Astrocyte (in vitro differentiated cells and primary cell): Measurements from ENCODE around the gene IL9R. TPM values are rescaled to one million over a fixed set of nuclear protein-coding genes. Genes with fewer than 3 reads are reported as not detected.
"Not testable (repeated sequence)": the region's sequence is repeated elsewhere in the genome, so short reads cannot be mapped to it uniquely, and the experiment has no call there.

Experiments used
- DNase-seq: peaks from one replicate; pipeline ENCODE4 v3.0.0-alpha.2; 2010; ENCODE audit warnings: low read depth
- FAIRE-seq: peaks from 2 replicates; lab custom pipeline; 2011; peaks lifted over from hg19 to GRCh38; lab: Jason Lieb, UNC
- H2AFZ ChIP-seq: 2 replicates; pipeline ENCODE4 v1.6.0; 2012; ENCODE audit warnings: low read depth, low read length, inconsistent platforms
- H3K27ac ChIP-seq: 2 replicates; pipeline ENCODE4 v1.5.1; 2011; ENCODE audit warnings: low read depth, low read length, inconsistent platforms
- H3K27me3 ChIP-seq: 2 replicates; pipeline ENCODE4 v1.6.0; 2011; ENCODE audit warnings: low read length, inconsistent platforms; ENCODE audit not compliant: insufficient read depth
- H3K36me3 ChIP-seq: 2 replicates; pipeline ENCODE4 v1.5.1; 2011; ENCODE audit warnings: low read length, inconsistent platforms; ENCODE audit not compliant: insufficient read depth
- H3K4me1 ChIP-seq: 2 replicates; pipeline ENCODE4 v1.5.1; 2011; ENCODE audit warnings: low read length, inconsistent platforms; ENCODE audit not compliant: insufficient read depth
- H3K4me2 ChIP-seq: 2 replicates; pipeline ENCODE4 v1.6.0; 2012; ENCODE audit warnings: low read length, inconsistent platforms
- H3K4me3 ChIP-seq: 2 replicates; pipeline ENCODE4 v1.5.1; 2011; ENCODE audit warnings: low read depth, mild to moderate bottlenecking, low read length, inconsistent platforms; ENCODE audit not compliant: insufficient read depth
- H3K79me2 ChIP-seq: 2 replicates; pipeline ENCODE4 v1.6.0; 2012; ENCODE audit warnings: mild to moderate bottlenecking, low read length, inconsistent platforms; ENCODE audit not compliant: insufficient read depth
- H3K9ac ChIP-seq: 2 replicates; pipeline ENCODE4 v1.6.0; 2012; ENCODE audit warnings: mild to moderate bottlenecking, low read length, inconsistent platforms
- H3K9me3 ChIP-seq: 2 replicates; pipeline ENCODE4 v1.5.1; 2012; ENCODE audit warnings: low read depth, mild to moderate bottlenecking, low read length, inconsistent platforms; ENCODE audit not compliant: insufficient read depth
- H4K20me1 ChIP-seq: 2 replicates; pipeline ENCODE4 v1.6.0; 2012; ENCODE audit warnings: low read length, inconsistent platforms; ENCODE audit not compliant: insufficient read depth
- H3K27ac Mint-ChIP-seq: one replicate; pipeline ENCODE4 v1.8.0; 2021; ENCODE audit warnings: mild to moderate bottlenecking, mixed read lengths; ENCODE audit not compliant: unreplicated experiment
- H3K27me3 Mint-ChIP-seq: one replicate; pipeline ENCODE4 v1.8.0; 2021; ENCODE audit warnings: low read depth, mixed read lengths; ENCODE audit not compliant: unreplicated experiment
- H3K36me3 Mint-ChIP-seq: one replicate; pipeline ENCODE4 v1.8.0; 2021; ENCODE audit warnings: low read depth, mixed read lengths; ENCODE audit not compliant: unreplicated experiment
- H3K4me1 Mint-ChIP-seq: one replicate; pipeline ENCODE4 v1.8.0; 2021; ENCODE audit warnings: low read depth, mixed read lengths; ENCODE audit not compliant: unreplicated experiment
- H3K4me3 Mint-ChIP-seq: one replicate; pipeline ENCODE4 v1.8.0; 2021; ENCODE audit warnings: mild to moderate bottlenecking, moderate library complexity, mixed read lengths; ENCODE audit not compliant: unreplicated experiment
- H3K9me3 Mint-ChIP-seq: one replicate; pipeline ENCODE4 v1.8.0; 2021; ENCODE audit warnings: mild to moderate bottlenecking, mixed read lengths; ENCODE audit not compliant: unreplicated experiment
- EZH2 ChIP-seq: IDR thresholded peaks from 2 replicates; pipeline ENCODE4 v1.6.1; 2012; ENCODE audit warnings: mild to moderate bottlenecking, low read length, inconsistent platforms; ENCODE audit not compliant: insufficient read depth
- total RNA-seq: library from RNA; stranded (reverse); gene quantifications from 2 replicates; pipeline ENCODE4 v1.2.1, GENCODE V29; 2021
- TF ChIP-seq, protein P1 (sequence below): IDR thresholded peaks from 2 replicates; pipeline ENCODE4 v1.5.1; 2011; ENCODE audit warnings: low read depth, mild to moderate bottlenecking, inconsistent platforms, low read length, moderate library complexity; ENCODE audit not compliant: insufficient read depth

IL9R gene
- total RNA-seq, 1 donor from 2014 or later = not detected

DNA sequence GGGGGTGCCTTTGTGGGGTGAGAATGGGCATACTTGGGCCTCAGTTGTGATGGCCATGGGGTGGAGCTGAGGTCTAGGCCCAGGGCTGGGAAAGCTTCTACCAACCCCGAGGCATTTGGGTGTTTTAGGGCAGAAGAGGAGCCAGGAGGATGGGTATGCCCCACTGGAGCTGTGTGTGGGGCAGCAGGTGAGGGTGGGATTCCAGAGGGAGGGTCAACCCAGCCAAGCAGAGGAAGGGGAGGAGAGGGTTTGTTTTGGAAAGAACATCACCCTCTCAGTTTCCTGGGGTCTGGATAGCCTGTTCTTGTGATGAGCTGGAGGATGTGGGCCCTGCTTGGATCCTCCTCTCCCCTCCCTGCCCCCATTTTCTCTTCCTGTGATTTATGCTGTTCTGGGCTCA lies 620 bp downstream of the IL9R start:
- no peak overlapping the region for H3K4me3 ChIP-seq
- FAIRE-seq = no peak
- DNase-seq = no peak
- Mint-ChIP-seq H3K27ac (no peak overlapping the region), H3K36me3 (no peaks in the 10 kb centered on the region), H3K27me3 (no peaks in the 10 kb centered on the region), H3K4me3 (no peak overlapping the region), H3K9me3 (peaks cover 12% of the 10 kb centered on the region), H3K4me1 (no peaks in the 10 kb centered on the region)
- no peaks in the 10 kb centered on the region for H4K20me1 ChIP-seq
- no peaks in the 10 kb centered on the region for H3K27me3 ChIP-seq
- H3K9ac ChIP-seq = no peak overlapping the region
- H3K4me1 ChIP-seq = no peaks in the 10 kb centered on the region
- H3K4me2 ChIP-seq = no peak overlapping the region
- TF ChIP-seq, protein P1, sequence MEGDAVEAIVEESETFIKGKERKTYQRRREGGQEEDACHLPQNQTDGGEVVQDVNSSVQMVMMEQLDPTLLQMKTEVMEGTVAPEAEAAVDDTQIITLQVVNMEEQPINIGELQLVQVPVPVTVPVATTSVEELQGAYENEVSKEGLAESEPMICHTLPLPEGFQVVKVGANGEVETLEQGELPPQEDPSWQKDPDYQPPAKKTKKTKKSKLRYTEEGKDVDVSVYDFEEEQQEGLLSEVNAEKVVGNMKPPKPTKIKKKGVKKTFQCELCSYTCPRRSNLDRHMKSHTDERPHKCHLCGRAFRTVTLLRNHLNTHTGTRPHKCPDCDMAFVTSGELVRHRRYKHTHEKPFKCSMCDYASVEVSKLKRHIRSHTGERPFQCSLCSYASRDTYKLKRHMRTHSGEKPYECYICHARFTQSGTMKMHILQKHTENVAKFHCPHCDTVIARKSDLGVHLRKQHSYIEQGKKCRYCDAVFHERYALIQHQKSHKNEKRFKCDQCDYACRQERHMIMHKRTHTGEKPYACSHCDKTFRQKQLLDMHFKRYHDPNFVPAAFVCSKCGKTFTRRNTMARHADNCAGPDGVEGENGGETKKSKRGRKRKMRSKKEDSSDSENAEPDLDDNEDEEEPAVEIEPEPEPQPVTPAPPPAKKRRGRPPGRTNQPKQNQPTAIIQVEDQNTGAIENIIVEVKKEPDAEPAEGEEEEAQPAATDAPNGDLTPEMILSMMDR = no peak
- no peak for TF ChIP-seq EZH2
- no peak overlapping the region for H3K27ac ChIP-seq
- H2AFZ ChIP-seq = no peak overlapping the region
- H3K9me3 ChIP-seq = peaks cover 12% of the 10 kb centered on the region
- H3K36me3 ChIP-seq = no peaks in the 10 kb centered on the region
- H3K79me2 ChIP-seq = no peaks in the 10 kb centered on the region

DNA sequence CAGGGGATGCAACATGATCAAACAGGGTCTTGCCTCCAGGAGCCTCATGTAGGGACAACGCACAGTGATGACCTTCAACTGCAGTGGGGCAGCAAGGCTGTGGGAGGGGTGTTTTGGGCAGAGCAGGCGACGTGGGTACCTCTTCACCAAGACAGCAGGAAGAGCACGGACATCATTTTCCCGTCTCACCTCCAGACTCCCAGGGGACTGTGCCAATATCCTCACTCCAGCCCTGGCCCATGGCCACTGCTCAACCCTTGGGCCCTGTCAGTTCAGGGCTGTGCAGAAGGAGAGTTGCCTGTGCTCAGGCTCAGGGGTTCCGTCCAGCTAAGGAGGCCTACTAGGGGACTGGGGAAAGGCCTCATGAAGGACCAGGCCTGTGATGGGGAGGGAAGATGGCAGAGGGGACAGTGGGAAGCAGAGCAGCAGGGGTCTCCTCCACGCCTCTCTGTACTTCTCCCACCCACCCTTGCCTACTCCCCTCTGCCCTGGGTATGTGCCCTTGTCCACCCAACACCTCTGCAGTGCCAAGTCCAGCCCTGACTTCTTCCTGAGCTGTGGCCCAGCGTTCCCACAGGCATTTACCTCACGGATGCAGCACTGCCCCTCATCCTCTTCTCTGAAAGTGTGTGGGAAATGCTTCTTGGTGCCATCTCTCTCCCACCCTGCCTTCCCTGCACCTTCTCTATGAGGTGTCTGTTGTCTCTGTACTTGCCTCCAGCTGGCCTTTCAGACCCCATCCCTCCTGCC lies 1.4 kb downstream of the IL9R start:
- H3K36me3 Mint-ChIP-seq = no peaks in the 10 kb centered on the region
- no peak overlapping the region for H3K27ac Mint-ChIP-seq
- H3K4me1 Mint-ChIP-seq = no peaks in the 10 kb centered on the region
- H3K9me3 Mint-ChIP-seq = peaks cover 14% of the 10 kb centered on the region
- Histone ChIP-seq H3K27me3 (no peaks in the 10 kb centered on the region), H3K9me3 (peaks cover 12% of the 10 kb centered on the region), H2AFZ (no peak overlapping the region), H3K4me1 (no peaks in the 10 kb centered on the region), H4K20me1 (no peaks in the 10 kb centered on the region), H3K27ac (no peak overlapping the region), H3K9ac (no peak overlapping the region), H3K4me3 (no peak overlapping the region), H3K36me3 (no peaks in the 10 kb centered on the region), H3K79me2 (no peaks in the 10 kb centered on the region), H3K4me2 (no peak overlapping the region)
- FAIRE-seq (no peak), DNase-seq (no peak)
- no peaks in the 10 kb centered on the region for H3K27me3 Mint-ChIP-seq
- TF ChIP-seq EZH2 = no peak
- TF ChIP-seq, protein P1 = no peak
- no peak overlapping the region for H3K4me3 Mint-ChIP-seq

DNA sequence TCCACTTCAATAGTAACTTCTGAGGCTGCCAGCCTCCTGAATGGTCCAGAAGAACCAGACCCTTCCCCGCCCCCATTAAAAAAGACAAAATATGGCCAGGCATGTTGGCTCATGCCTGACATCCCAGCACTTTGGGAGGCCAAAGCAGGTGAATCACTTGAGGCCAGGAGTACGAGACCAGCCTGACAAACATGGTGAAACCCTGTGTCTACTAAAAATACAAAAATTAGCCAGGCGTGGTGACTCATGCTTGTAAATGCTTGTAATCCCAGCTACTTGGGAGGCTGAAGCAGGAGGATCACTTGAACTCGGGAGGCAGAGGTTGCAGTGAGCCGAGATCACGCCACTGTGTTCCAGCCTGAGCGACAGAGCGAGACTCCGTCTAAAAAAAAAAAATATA lies 2.3 kb downstream of the IL9R start:
- not testable (repeated sequence) for H3K27ac ChIP-seq, H3K4me3 ChIP-seq, H2AFZ ChIP-seq, H3K4me2 ChIP-seq, H3K4me1 Mint-ChIP-seq, H3K27me3 Mint-ChIP-seq, H3K4me1 ChIP-seq, H3K36me3 Mint-ChIP-seq, DNase-seq, H3K79me2 ChIP-seq, H3K4me3 Mint-ChIP-seq, H3K27me3 ChIP-seq, H3K27ac Mint-ChIP-seq, H4K20me1 ChIP-seq, FAIRE-seq, H3K36me3 ChIP-seq, H3K9ac ChIP-seq
- H3K9me3 Mint-ChIP-seq = peaks cover 17% of the 10 kb centered on the region
- peaks cover 12% of the 10 kb centered on the region for H3K9me3 ChIP-seq
